DOHH2 (cell line): ENCODE measurements around the gene ADARB1.

Experiments used
- H3F3A ChIP-seq: fragments of 200-600 bp; sonication (generic), shearing (Covaris generic); 2 replicates; pipeline ENCODE4 v1.6.0; 2016; ENCODE audit warnings: antibody characterized with exemption, mild to moderate bottlenecking; ENCODE audit not compliant: control insufficient read depth, insufficient read depth
- H3K27ac ChIP-seq: fragments of 200-600 bp; sonication (generic); 2 replicates; pipeline ENCODE4 v1.5.1; 2014; ENCODE audit warnings: low read depth, mild to moderate bottlenecking, low read length, moderate library complexity
- H3K27me3 ChIP-seq: fragments of 200-600 bp; sonication (generic); 2 replicates; pipeline ENCODE4 v1.6.1; 2014; ENCODE audit warnings: mild to moderate bottlenecking, low read length, mixed read lengths; ENCODE audit not compliant: control insufficient read depth
- H3K36me3 ChIP-seq: fragments of 200-600 bp; sonication (generic); 2 replicates; pipeline ENCODE4 v1.6.1; 2014; ENCODE audit warnings: mild to moderate bottlenecking, low read length, moderate library complexity, mixed read lengths; ENCODE audit not compliant: control insufficient read depth
- H3K4me1 ChIP-seq: fragments of 200-600 bp; sonication (generic); 2 replicates; pipeline ENCODE4 v1.6.1; 2014; ENCODE audit warnings: mild to moderate bottlenecking, low read length, mixed read lengths; ENCODE audit not compliant: control insufficient read depth
- H3K4me2 ChIP-seq: fragments of 200-600 bp; sonication (generic); 2 replicates; pipeline ENCODE4 v1.6.0; 2014; ENCODE audit warnings: mild to moderate bottlenecking, low read length, moderate library complexity
- H3K4me3 ChIP-seq: fragments of 200-600 bp; sonication (generic); 2 replicates; pipeline ENCODE4 v1.5.1; 2014; ENCODE audit warnings: mild to moderate bottlenecking, low read length, mixed read lengths
- H3K79me2 ChIP-seq: fragments of 200-600 bp; sonication (generic); 2 replicates; pipeline ENCODE4 v1.6.1; 2014; ENCODE audit warnings: mild to moderate bottlenecking, low read length, mixed read lengths; ENCODE audit not compliant: control insufficient read depth
- H3K9me2 ChIP-seq: fragments of 200-600 bp; sonication (generic); replicated peaks from 2 replicates; pipeline ENCODE4 v1.6.1; 2014; ENCODE audit warnings: mild to moderate bottlenecking, low read length, mixed read lengths; ENCODE audit not compliant: control insufficient read depth
- H3K9me3 ChIP-seq: fragments of 200-600 bp; sonication (generic); 2 replicates; pipeline ENCODE4 v1.6.1; 2014; ENCODE audit warnings: antibody characterized with exemption, low read length, mixed read lengths; ENCODE audit not compliant: control insufficient read depth, insufficient read depth
- H4K20me1 ChIP-seq: fragments of 200-600 bp; sonication (generic); 2 replicates; pipeline ENCODE4 v1.6.0; 2014; ENCODE audit warnings: low read depth, mild to moderate bottlenecking, antibody characterized with exemption, low read length, moderate library complexity; ENCODE audit not compliant: control insufficient read depth, insufficient read depth
- EZH2phosphoT487 ChIP-seq: fragments of 200-600 bp; sonication (generic); IDR thresholded peaks from 2 replicates; pipeline ENCODE4 v1.6.1; 2017; ENCODE audit warnings: borderline replicate concordance, mild to moderate bottlenecking, antibody characterized with exemption, low read length, moderate library complexity, mixed read lengths
- TF ChIP-seq, protein P1 (sequence below): fragments of 200-600 bp; sonication (generic); IDR thresholded peaks from one replicate; pipeline ENCODE4 v1.5.1; 2014; ENCODE audit warnings: antibody characterized with exemption, mild to moderate bottlenecking, low read depth, low read length; ENCODE audit not compliant: poor library complexity, severe bottlenecking

ADARB1 gene

DNA sequence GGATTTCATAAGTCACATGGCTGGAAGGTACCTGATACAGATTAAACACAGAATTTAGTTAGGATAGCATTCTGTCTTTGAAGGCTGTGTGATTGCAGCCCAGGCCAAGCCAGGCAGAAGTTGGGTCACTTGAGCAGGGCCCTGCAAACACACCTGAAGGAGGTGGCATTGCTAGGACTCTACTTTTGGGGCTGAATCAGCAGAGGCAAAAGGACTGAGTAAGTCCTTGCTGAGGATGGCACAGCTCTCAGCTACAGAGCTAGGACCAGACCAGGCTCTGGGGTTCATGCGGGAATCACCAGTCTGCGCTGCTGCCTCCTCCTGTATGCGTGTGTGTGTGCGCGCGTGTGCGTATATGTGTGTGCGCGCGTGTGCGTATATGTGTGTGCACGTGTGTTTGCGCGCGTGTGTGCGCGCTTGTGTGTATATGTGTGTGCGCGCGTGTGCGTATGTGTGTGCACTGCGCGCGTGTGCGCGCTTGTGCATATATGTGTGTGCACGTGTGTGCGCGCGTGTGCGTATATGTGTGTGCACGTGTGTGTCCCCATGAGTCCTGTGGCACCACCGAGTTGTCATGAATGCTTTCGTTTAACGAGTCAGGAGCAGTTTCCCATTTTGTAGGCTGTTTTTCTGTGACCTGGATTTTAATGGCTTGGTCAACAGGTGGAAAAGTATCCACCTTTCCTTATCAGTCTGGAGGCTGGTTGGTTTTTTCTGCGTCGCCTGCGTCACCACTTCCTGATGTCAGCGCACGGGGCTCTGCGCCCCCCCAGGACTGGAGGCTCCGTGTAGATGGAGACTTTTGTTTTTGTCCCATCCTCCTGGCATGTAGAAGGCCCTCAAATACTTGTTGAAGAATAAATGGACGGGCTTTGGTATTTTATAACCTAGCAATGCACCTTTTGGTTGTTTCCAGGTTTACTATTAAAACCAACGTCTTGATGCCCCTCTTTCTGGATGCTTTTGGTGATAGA, 34.7 kb downstream of the ADARB1 start:
- Histone ChIP-seq H3K4me1 (peaks cover 83% of the 10 kb centered on the region), H3K27me3 (peaks cover 87% of the 10 kb centered on the region), H3K4me2 (peak overlapping the region; percentile 48)

DNA sequence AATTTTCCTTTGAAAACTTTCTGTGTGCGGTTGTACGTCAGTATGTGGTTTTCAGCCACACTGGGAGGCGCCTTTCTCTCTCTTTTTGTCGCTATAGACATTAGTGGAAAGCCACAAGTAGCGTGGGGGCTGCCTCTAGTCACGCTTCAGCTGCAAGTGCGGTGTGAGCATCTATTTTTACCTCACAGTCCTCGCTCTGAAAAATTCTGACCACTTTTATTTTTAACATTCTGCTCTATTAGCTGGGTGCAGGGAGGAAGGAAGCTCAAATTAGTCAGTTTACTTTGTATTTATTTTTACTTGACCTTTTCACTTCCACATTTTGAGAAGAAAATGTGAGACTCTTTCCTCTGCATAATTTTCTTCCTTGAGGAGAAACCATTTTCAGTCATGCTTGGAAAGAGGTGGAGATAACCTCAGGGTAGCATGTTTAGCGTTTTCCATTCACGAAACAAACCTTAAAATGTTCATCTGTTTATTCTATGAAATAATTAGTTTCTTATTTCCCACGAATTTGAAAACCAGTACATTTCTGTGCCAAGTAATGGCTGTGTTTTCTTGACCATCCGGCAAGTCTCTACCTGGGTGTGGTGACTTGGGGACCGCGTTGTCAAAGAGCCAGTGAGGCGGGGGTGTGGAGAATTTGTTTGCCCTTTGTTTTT, 35.6 kb downstream of the ADARB1 start:
- Histone ChIP-seq H3K4me1 (peaks cover 74% of the 10 kb centered on the region), H4K20me1 (peaks cover 23% of the 10 kb centered on the region; the same call in 1 of the 2 replicates), H3K9me3 (no peaks in the 10 kb centered on the region), H3K4me3 (peak overlapping the region; percentile 36), H3K27ac (peak overlapping the region; percentile 59), H3K36me3 (no peaks in the 10 kb centered on the region), H3K79me2 (no peaks in the 10 kb centered on the region), H3K27me3 (peaks cover 87% of the 10 kb centered on the region), H3F3A (peaks cover 13% of the 10 kb centered on the region), H3K4me2 (peak overlapping the region; percentile 48), H3K9me2 (no peaks in the 10 kb centered on the region)
- TF ChIP-seq EZH2phosphoT487: peak; percentile 97; the same call in 1 of the 2 replicates
- TF ChIP-seq, protein P1, sequence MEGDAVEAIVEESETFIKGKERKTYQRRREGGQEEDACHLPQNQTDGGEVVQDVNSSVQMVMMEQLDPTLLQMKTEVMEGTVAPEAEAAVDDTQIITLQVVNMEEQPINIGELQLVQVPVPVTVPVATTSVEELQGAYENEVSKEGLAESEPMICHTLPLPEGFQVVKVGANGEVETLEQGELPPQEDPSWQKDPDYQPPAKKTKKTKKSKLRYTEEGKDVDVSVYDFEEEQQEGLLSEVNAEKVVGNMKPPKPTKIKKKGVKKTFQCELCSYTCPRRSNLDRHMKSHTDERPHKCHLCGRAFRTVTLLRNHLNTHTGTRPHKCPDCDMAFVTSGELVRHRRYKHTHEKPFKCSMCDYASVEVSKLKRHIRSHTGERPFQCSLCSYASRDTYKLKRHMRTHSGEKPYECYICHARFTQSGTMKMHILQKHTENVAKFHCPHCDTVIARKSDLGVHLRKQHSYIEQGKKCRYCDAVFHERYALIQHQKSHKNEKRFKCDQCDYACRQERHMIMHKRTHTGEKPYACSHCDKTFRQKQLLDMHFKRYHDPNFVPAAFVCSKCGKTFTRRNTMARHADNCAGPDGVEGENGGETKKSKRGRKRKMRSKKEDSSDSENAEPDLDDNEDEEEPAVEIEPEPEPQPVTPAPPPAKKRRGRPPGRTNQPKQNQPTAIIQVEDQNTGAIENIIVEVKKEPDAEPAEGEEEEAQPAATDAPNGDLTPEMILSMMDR: peak; percentile 30

More for the DNA sequence above, 34.7 kb downstream of the ADARB1 start:
- Histone ChIP-seq H3K36me3 (no peaks in the 10 kb centered on the region), H3K4me3 (peak overlapping the region; percentile 36), H3K9me2 (no peaks in the 10 kb centered on the region), H4K20me1 (peaks cover 23% of the 10 kb centered on the region; the same call in 1 of the 2 replicates), H3F3A (peaks cover 13% of the 10 kb centered on the region), H3K9me3 (no peaks in the 10 kb centered on the region), H3K79me2 (no peaks in the 10 kb centered on the region), H3K27ac (peak overlapping the region; percentile 22; the same call in 1 of the 2 replicates)
- TF ChIP-seq, protein P1: no peak
- TF ChIP-seq EZH2phosphoT487: no peak

DNA sequence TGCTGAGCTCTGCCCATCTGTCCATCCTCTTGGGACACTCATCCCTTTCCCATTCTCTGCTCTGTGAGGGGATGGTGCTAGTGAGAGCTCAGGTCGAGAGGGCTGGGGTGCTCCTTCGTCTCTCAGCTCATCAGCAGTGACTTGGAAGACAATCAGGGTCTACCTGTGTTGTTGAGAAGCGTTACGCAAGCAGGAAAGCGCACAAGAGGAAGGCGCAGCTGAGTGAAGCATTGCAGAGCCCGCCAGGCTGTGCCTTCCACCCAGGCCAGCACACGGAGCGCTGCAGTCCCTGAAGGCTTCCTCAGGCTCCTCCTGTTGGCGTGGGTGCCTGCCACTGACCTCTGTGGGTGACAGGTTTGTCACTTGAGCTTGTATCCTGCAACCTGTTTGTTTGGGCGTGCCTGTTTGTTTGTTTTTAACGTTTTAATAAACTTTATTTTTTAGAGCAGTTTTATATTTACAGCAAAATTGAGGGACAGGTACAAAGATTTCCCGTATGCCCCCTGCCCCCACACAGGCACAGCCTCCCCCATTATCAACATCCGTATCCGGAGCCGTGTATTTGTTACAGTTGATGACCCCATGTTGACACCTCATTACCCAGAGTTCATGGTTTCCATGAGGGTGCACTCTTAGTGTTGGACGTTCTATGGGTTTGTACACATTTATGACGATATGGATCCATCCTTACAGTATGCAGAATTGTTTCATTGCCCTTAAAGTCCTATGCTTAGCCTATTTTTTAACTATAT, 36.7 kb downstream of the ADARB1 start:
- no peaks in the 10 kb centered on the region for H3K9me2 ChIP-seq
- H3K4me1 ChIP-seq: peaks cover 65% of the 10 kb centered on the region
- H3K9me3 ChIP-seq: no peaks in the 10 kb centered on the region
- no peaks in the 10 kb centered on the region for H3K36me3 ChIP-seq
- H3K79me2 ChIP-seq: no peaks in the 10 kb centered on the region
- peaks cover 13% of the 10 kb centered on the region for H3F3A ChIP-seq
- H3K27me3 ChIP-seq: peaks cover 87% of the 10 kb centered on the region
- H3K27ac ChIP-seq: no peak overlapping the region
- no peak for TF ChIP-seq EZH2phosphoT487
- TF ChIP-seq, protein P1: no peak
- H3K4me2 ChIP-seq: peak overlapping the region; percentile 48
- peaks cover 23% of the 10 kb centered on the region; the same call in 1 of the 2 replicates for H4K20me1 ChIP-seq
- peak overlapping the region; percentile 34 for H3K4me3 ChIP-seq
